Mesenchymal stem cell (in vitro differentiated cells and primary cell): ENCODE results near the gene GATA6. TPM values are rescaled to one million over a fixed set of nuclear protein-coding genes. Genes with fewer than 3 reads are reported as not detected.

Experiments used
- DNase-seq: peaks from one replicate; pipeline ENCODE4 v3.0.0-alpha.2; 2013
- H2AFZ ChIP-seq: one replicate; pipeline ENCODE4 v1.6.1; 2013; ENCODE audit warnings: low read depth, mild to moderate bottlenecking, control low read depth, inconsistent platforms, low read length, moderate library complexity
- H2AK5ac ChIP-seq: 2 replicates; pipeline ENCODE4 v1.6.1; 2013; ENCODE audit warnings: low read length, moderate library complexity, mild to moderate bottlenecking, inconsistent platforms; ENCODE audit not compliant: severe bottlenecking
- H2BK120ac ChIP-seq: one replicate; pipeline ENCODE4 v1.6.1; 2013; ENCODE audit warnings: low read depth, mild to moderate bottlenecking, inconsistent platforms, low read length, moderate library complexity
- H2BK12ac ChIP-seq, 2 experiments: one replicate each; pipeline ENCODE4 v1.6.1; 2013; ENCODE audit warnings: inconsistent platforms in 2 of 2, low read length in 2 of 2, mild to moderate bottlenecking in 2 of 2, moderate library complexity in 2 of 2, control low read depth in 1 of 2
- H2BK15ac ChIP-seq: one replicate; pipeline ENCODE4 v1.6.1; 2013; ENCODE audit warnings: mild to moderate bottlenecking, low read depth, inconsistent platforms; ENCODE audit not compliant: poor library complexity, severe bottlenecking
- H2BK5ac ChIP-seq: 2 replicates; pipeline ENCODE4 v1.6.1; 2013; ENCODE audit warnings: low read depth, mild to moderate bottlenecking, low read length, control low read depth, inconsistent platforms; ENCODE audit not compliant: poor library complexity, severe bottlenecking
- H3K14ac ChIP-seq, 2 experiments: one replicate each; pipeline ENCODE4 v1.6.1; 2013; ENCODE audit warnings: inconsistent platforms in 2 of 2, low read length in 2 of 2, control low read depth in 1 of 2, mild to moderate bottlenecking in 1 of 2, moderate library complexity in 1 of 2
- H3K18ac ChIP-seq, 2 experiments: one replicate each; pipeline ENCODE4 v1.6.1; 2013; ENCODE audit warnings: inconsistent platforms in 2 of 2, low read length in 2 of 2, control low read depth in 1 of 2, low read depth in 1 of 2, mild to moderate bottlenecking in 1 of 2
- H3K23ac ChIP-seq, 2 experiments: one replicate each; pipeline ENCODE4 v1.6.1; 2013; ENCODE audit warnings: inconsistent platforms in 2 of 2, low read length in 2 of 2, mild to moderate bottlenecking in 2 of 2, moderate library complexity in 2 of 2, control low read depth in 1 of 2
- H3K27ac ChIP-seq: 2 replicates; pipeline ENCODE4 v1.5.1; 2013; ENCODE audit warnings: mild to moderate bottlenecking, moderate library complexity, low read length, control low read depth, inconsistent platforms; ENCODE audit not compliant: poor library complexity, severe bottlenecking
- H3K27me3 ChIP-seq, 2 experiments: 2 replicates each; pipeline versions ENCODE4 v1.6.1 to v1.7.0; 2013; ENCODE audit warnings: low read length in 2 of 2, mild to moderate bottlenecking in 2 of 2, moderate library complexity in 2 of 2, control low read depth in 1 of 2, inconsistent platforms in 1 of 2; ENCODE audit not compliant: control insufficient read depth in 1 of 2, insufficient read depth in 1 of 2
- H3K36me3 ChIP-seq, 2 experiments: 2 replicates each; pipeline versions ENCODE4 v1.6.1 to v1.7.0; 2013; ENCODE audit warnings: low read length in 2 of 2, control low read depth in 1 of 2, inconsistent platforms in 1 of 2, low read depth in 1 of 2, mild to moderate bottlenecking in 1 of 2; ENCODE audit not compliant: insufficient read depth in 2 of 2, control insufficient read depth in 1 of 2
- H3K4ac ChIP-seq, 2 experiments: one replicate each; pipeline ENCODE4 v1.6.1; 2013; ENCODE audit warnings: inconsistent platforms in 2 of 2, low read length in 2 of 2, mild to moderate bottlenecking in 2 of 2, moderate library complexity in 2 of 2, control low read depth in 1 of 2, low read depth in 1 of 2
- H3K4me1 ChIP-seq: 2 replicates; pipeline ENCODE4 v1.6.1; 2013; ENCODE audit warnings: low read depth, low read length, control low read depth; ENCODE audit not compliant: control insufficient read depth, insufficient read depth
- H3K4me2 ChIP-seq: 2 replicates; pipeline ENCODE4 v1.6.1; 2013; ENCODE audit warnings: low read length, mild to moderate bottlenecking, inconsistent platforms; ENCODE audit not compliant: poor library complexity, severe bottlenecking
- H3K4me3 ChIP-seq, 2 experiments: 2 replicates each; pipeline versions ENCODE4 v1.5.1 to v1.7.0; 2013; ENCODE audit warnings: low read length in 2 of 2, mild to moderate bottlenecking in 2 of 2, control low read depth in 1 of 2, low read depth in 1 of 2; ENCODE audit not compliant: insufficient read depth in 1 of 2
- H3K79me1 ChIP-seq: replicated peaks from 2 replicates; pipeline ENCODE4 v1.6.1; 2013; ENCODE audit warnings: mild to moderate bottlenecking, control low read depth, low read length, inconsistent platforms; ENCODE audit not compliant: poor library complexity, severe bottlenecking
- H3K9ac ChIP-seq: 2 replicates; pipeline ENCODE4 v1.7.0; 2013; ENCODE audit warnings: mild to moderate bottlenecking, low read length, moderate library complexity
- H3K9me3 ChIP-seq: 2 replicates; pipeline ENCODE4 v1.7.0; 2013; ENCODE audit warnings: mild to moderate bottlenecking, low read length; ENCODE audit not compliant: control insufficient read depth
- H4K8ac ChIP-seq: one replicate; pipeline ENCODE4 v1.6.1; 2013; ENCODE audit warnings: inconsistent platforms, mild to moderate bottlenecking, low read length, moderate library complexity
- H4K91ac ChIP-seq: one replicate; pipeline ENCODE4 v1.6.1; 2013; ENCODE audit warnings: mild to moderate bottlenecking, low read length, inconsistent platforms
- WGBS: methylation state at CpG from one replicate; pipeline ENCODE4 v1.1.7; 2013; ENCODE audit warnings: mixed read lengths; 5-methylcytosine and 5-hydroxymethylcytosine counted together
- polyA plus RNA-seq, 2 experiments: library from polyadenylated mRNA; stranded (reverse); fragments of 200-250 nt; gene quantifications; one replicate each; pipeline ENCODE4 v1.2.3, GENCODE V29; 2013

GATA6 gene
- 3.4 TPM for polyA plus RNA-seq (2013, experiment 1 of 2)
- 3.4 TPM for polyA plus RNA-seq (2013, experiment 2 of 2)

DNA sequence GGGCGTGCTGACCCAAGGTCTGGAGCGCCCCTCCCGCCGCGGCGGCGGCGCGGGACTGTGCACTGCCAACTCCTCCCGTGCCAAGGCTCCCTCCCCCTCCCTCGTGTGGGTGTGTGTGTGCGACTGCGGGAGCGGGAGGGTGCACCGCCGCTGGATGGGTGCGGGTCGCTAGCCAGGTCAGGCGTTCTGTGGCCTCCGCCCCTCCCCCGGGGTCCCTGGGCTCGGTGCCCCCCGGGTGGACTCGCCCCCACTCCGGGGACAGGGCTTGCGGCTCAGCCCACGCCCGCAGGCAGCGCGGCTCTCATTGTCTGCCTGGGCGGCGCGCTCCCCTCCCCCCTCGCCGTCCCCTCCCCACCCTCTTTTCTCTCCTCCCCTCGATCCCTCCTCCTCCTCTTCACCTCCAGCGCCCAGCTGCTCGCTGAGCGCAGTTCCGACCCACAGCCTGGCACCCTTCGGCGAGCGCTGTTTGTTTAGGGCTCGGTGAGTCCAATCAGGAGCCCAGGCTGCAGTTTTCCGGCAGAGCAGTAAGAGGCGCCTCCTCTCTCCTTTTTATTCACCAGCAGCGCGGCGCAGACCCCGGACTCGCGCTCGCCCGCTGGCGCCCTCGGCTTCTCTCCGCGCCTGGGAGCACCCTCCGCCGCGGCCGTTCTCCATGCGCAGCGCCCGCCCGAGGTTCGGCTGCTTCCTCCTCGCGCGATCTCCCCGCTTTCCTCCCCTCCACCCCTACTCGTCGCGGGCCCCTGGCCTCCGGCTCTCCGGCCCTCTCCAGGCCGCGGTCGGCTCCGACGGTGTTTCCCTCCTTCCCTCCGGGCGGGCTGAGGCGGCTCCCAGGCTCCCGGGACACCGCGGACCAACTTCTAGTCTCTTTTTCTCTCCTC, at the start of gene GATA6:
GATA6 (plus strand) TSS at position 579 of the 878 bp plus-strand sequence. CDS start 1,556 bp downstream, outside the sequence.
- peak within 1 kb of the TSS; percentile 90 to 93 for H3K18ac ChIP-seq
- peak within 1 kb of the TSS; percentile 94 for H2BK15ac ChIP-seq
- H3K4me2 ChIP-seq: peak within 1 kb of the TSS; percentile 89
- peak within 1 kb of the TSS; percentile 72 to 95 for H3K4me3 ChIP-seq
- H3K79me1 ChIP-seq: no peaks in the 10 kb centered on the region
- no peak within 1 kb of the TSS for H2AK5ac ChIP-seq
- H2BK120ac ChIP-seq: peak within 1 kb of the TSS; percentile 68
- H3K23ac ChIP-seq: peak within 1 kb of the TSS in 1 of 2 experiments; percentile 97
- peak within 1 kb of the TSS; percentile 42 for H2AFZ ChIP-seq
- under 1% methylated on average over 68 of the region's 87 CpGs for WGBS
- H3K27ac ChIP-seq: peak within 1 kb of the TSS; percentile 17
- H4K91ac ChIP-seq: peak within 1 kb of the TSS; percentile 84
- H3K4me1 ChIP-seq: peaks cover 53% of the 10 kb centered on the region
- peak within 1 kb of the TSS; percentile 92 for H3K9ac ChIP-seq
- no peak within 1 kb of the TSS for H3K14ac ChIP-seq
- DNase-seq: peak; percentile 93
- H3K4ac ChIP-seq: peak within 1 kb of the TSS; percentile 5 to 78
- H2BK5ac ChIP-seq: peak within 1 kb of the TSS; percentile 69
- H4K8ac ChIP-seq: peak within 1 kb of the TSS; percentile 81
- H2BK12ac ChIP-seq: peak within 1 kb of the TSS; percentile 6 to 40
- peaks cover 42 to 68% of the 10 kb centered on the region in 2 experiments for H3K27me3 ChIP-seq
- H3K36me3 ChIP-seq: peaks cover 0 to 3% of the 10 kb centered on the region in 2 experiments
- no peaks in the 10 kb centered on the region for H3K9me3 ChIP-seq

DNA sequence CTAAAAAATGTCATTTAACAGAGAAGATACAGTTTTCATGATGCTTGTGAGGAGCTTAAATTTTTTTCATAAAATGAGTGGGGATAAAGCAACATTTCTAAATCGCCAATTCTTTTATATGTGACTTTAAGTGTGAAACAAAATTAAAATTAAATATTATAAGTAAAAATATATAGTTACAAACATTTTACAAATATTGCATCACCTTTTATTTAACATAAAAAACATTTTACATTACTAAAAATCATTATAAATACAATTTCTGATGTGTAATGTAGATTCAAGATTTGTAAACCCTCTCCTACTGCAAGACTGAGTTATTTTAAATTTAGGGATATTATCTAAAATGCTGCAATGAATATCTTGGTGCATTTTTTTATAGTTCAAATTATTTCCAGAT, 44.4 kb upstream of the GATA6 start:
- Histone ChIP-seq H3K4me2 (no peak overlapping the region), H3K36me3 (no peaks in the 10 kb centered on the region), H4K8ac (no peak overlapping the region), H3K27ac (no peak overlapping the region), H2AFZ (no peak overlapping the region), H3K14ac (no peak overlapping the region), H2AK5ac (no peak overlapping the region), H3K4me1 (no peaks in the 10 kb centered on the region), H3K4me3 (no peak overlapping the region), H3K4ac (no peak overlapping the region), H3K23ac (no peak overlapping the region), H3K18ac (no peak overlapping the region), H2BK15ac (no peak overlapping the region), H4K91ac (no peak overlapping the region), H2BK120ac (no peak overlapping the region), H2BK5ac (no peak overlapping the region), H3K27me3 (peaks cover 0 to 3% of the 10 kb centered on the region in 2 experiments), H3K9me3 (no peaks in the 10 kb centered on the region), H3K79me1 (no peaks in the 10 kb centered on the region), H3K9ac (no peak overlapping the region), H2BK12ac (no peak overlapping the region)
- DNase-seq: no peak
- no CpG with 5 or more reads among the region's 1 CpG for WGBS

DNA sequence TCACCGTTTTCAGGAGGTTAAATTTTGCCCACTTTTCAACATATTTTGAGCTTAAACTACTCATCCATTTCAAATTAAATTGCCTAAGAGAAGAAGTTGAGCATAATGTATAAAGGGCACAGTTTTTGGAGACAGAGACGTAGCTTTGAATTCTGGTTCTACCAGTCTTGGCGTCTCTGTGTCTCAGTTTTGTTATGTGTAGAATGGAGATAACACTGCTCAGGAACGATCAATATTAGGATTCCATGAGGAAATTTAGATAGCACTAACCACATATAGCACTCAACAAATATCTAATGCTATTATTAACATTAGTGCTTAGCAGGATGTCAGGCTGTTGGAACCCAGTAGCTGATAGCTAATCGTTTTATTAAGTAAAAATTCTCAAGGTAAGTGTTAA, 40.4 kb upstream of the GATA6 start:
- peaks cover 0 to 3% of the 10 kb centered on the region in 2 experiments for H3K27me3 ChIP-seq
- no peaks in the 10 kb centered on the region for H3K4me1 ChIP-seq
- WGBS: 86% methylated on average over 3 of the region's 5 CpGs
- H3K9me3 ChIP-seq: no peaks in the 10 kb centered on the region
- H2AK5ac ChIP-seq: no peak overlapping the region
- H3K14ac ChIP-seq: no peak overlapping the region
- H3K79me1 ChIP-seq: no peaks in the 10 kb centered on the region
- H3K4me3 ChIP-seq: no peak overlapping the region
- H3K18ac ChIP-seq: no peak overlapping the region
- H4K8ac ChIP-seq: no peak overlapping the region
- no peak overlapping the region for H3K23ac ChIP-seq
- no peak overlapping the region for H2AFZ ChIP-seq
- no peak overlapping the region for H3K4ac ChIP-seq
- H3K4me2 ChIP-seq: no peak overlapping the region
- no peak overlapping the region for H3K27ac ChIP-seq
- H2BK120ac ChIP-seq: no peak overlapping the region
- no peak for DNase-seq
- no peak overlapping the region for H2BK5ac ChIP-seq
- H2BK12ac ChIP-seq: no peak overlapping the region
- no peak overlapping the region for H4K91ac ChIP-seq
- H3K36me3 ChIP-seq: no peaks in the 10 kb centered on the region
- no peak overlapping the region for H2BK15ac ChIP-seq
- H3K9ac ChIP-seq: no peak overlapping the region

DNA sequence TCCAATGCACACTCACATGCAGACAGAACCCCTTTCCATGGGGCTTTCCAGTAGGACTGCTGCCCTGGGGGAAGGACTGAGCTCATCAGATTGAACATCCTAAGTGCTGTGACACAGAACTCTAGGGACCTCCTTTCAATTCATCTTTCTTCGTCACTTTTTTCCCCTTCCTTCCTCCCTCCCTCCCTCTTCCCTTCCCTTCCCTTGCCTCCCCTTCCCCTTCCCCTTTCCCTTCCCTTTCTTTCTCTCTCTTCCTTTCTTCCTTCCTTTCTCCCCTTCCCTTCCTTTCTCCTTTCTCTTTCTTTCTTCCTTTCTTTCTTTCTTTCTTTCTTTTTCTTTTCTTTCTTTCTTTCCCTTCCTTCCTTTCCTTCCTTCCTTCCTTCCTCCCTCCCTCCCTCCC, 39.6 kb upstream of the GATA6 start:
- 90% methylated on average over 1 of the region's 1 CpG for WGBS
- no peak overlapping the region for H2BK5ac ChIP-seq

More for the DNA sequence above, 39.6 kb upstream of the GATA6 start:
- H4K8ac ChIP-seq: no peak overlapping the region
- H3K27me3 ChIP-seq: peaks cover 0 to 3% of the 10 kb centered on the region in 2 experiments
- no peak overlapping the region for H3K4ac ChIP-seq
- no peak overlapping the region for H3K9ac ChIP-seq
- H2BK12ac ChIP-seq: no peak overlapping the region
- H3K27ac ChIP-seq: no peak overlapping the region
- H3K4me2 ChIP-seq: no peak overlapping the region
- no peaks in the 10 kb centered on the region for H3K4me1 ChIP-seq
- H3K36me3 ChIP-seq: no peaks in the 10 kb centered on the region
- H3K79me1 ChIP-seq: no peaks in the 10 kb centered on the region
- H2AK5ac ChIP-seq: no peak overlapping the region
- no peak overlapping the region for H2BK15ac ChIP-seq
- no peak overlapping the region for H3K14ac ChIP-seq
- H3K9me3 ChIP-seq: no peaks in the 10 kb centered on the region
- H3K4me3 ChIP-seq: no peak overlapping the region
- no peak overlapping the region for H3K23ac ChIP-seq
- no peak for DNase-seq
- no peak overlapping the region for H2BK120ac ChIP-seq
- H4K91ac ChIP-seq: no peak overlapping the region
- no peak overlapping the region for H2AFZ ChIP-seq
- no peak overlapping the region for H3K18ac ChIP-seq
